Lung (tissue), 12 donors: Measurements from ENCODE around the gene EBF3. TPM values are rescaled to one million over a fixed set of nuclear protein-coding genes. Genes with fewer than 3 reads are reported as not detected.
A peak's percentile ranks its signal among the peaks of the same experiment; 100 is the strongest.

Experiments
- ATAC-seq: fragments of 200-7000 bp; cut with Tn5 transposase; one replicate; pipeline ENCODE4 v1.9.1; 2020; ENCODE audit warnings: moderate number of reproducible peaks; ENCODE audit not compliant: insufficient read depth, low FRiP score
- DNase-seq, 3 donors: peaks; one replicate each; pipeline ENCODE4 v3.0.0-alpha.2; 2013 to 2017
- H3K27ac ChIP-seq, 2 donors: one replicate each; pipeline ENCODE4 v1.5.1; 2013; ENCODE audit warnings: mild to moderate bottlenecking in 2 of 2, moderate library complexity in 2 of 2, control low read depth in 1 of 2, inconsistent platforms in 1 of 2, low read depth in 1 of 2, low read length in 1 of 2
- H3K27me3 ChIP-seq, 3 donors: one replicate each; pipeline ENCODE4 v1.5.1; 2013; ENCODE audit warnings: low read length in 2 of 3; ENCODE audit not compliant: control insufficient read depth in 3 of 3, insufficient read depth in 3 of 3
- H3K36me3 ChIP-seq, 4 donors: one replicate each; pipeline ENCODE4 v1.5.1; 2013; ENCODE audit warnings: low read length in 4 of 4, mild to moderate bottlenecking in 1 of 4, moderate library complexity in 1 of 4; ENCODE audit not compliant: control insufficient read depth in 4 of 4, insufficient read depth in 4 of 4
- H3K4me1 ChIP-seq, 5 donors: one replicate each; pipeline ENCODE4 v1.5.1; 2013; ENCODE audit warnings: low read length in 5 of 5, mild to moderate bottlenecking in 2 of 5, moderate library complexity in 1 of 5; ENCODE audit not compliant: control insufficient read depth in 5 of 5, insufficient read depth in 5 of 5
- H3K4me3 ChIP-seq: one replicate; pipeline ENCODE4 v1.5.1; 2013; ENCODE audit warnings: mild to moderate bottlenecking, control low read depth, moderate library complexity
- H3K9ac ChIP-seq, 2 donors: one replicate each; pipeline ENCODE4 v1.5.1; 2013; ENCODE audit warnings: low read length in 2 of 2, control low read depth in 1 of 2; ENCODE audit not compliant: insufficient read depth in 1 of 2
- H3K9me3 ChIP-seq, 4 donors: one replicate each; pipeline ENCODE4 v1.5.1; 2013; ENCODE audit warnings: low read length in 3 of 4, mild to moderate bottlenecking in 1 of 4, moderate library complexity in 1 of 4; ENCODE audit not compliant: control insufficient read depth in 4 of 4, insufficient read depth in 3 of 4
- WGBS, 2 donors: extraction: QIAGEN DNeasy Blood & Tissue Kit; methylation state at CpG; one replicate each; pipeline ENCODE4 v1.1.7; 2013; 5-methylcytosine and 5-hydroxymethylcytosine counted together
- polyA plus RNA-seq, 2 donors: library from polyadenylated mRNA; stranded (reverse); fragments of 200-250 nt; gene quantifications; one replicate each; pipeline ENCODE4 v1.2.1, GENCODE V29; 2013
- total RNA-seq, 2 donors: library from RNA; depleted of rRNA in 1 of 2; stranded (reverse); fragments of >200 nt in 1 of 2; gene quantifications; one replicate each; pipeline ENCODE4 v1.2.1, GENCODE V29; 2014 to 2021
- TF ChIP-seq, protein P1 (sequence below): IDR thresholded peaks from 2 replicates; pipeline ENCODE4 v1.5.1; 2012; ENCODE audit warnings: mild to moderate bottlenecking; ENCODE audit errors: control extremely low read depth, extremely low read depth
- donor health status: control.
- donor health status: control.
- donor health status: Bipolar disorder and iron deficiency.
- donor health status: healthy.
- donor health status: DM: yes; HTN: yes; CAD: no.

The EBF3 gene
- total and polyA plus RNA-seq, 4 donors = 0.06 to 1.1 (median 0.08) TPM; not detected in 1

DNA sequence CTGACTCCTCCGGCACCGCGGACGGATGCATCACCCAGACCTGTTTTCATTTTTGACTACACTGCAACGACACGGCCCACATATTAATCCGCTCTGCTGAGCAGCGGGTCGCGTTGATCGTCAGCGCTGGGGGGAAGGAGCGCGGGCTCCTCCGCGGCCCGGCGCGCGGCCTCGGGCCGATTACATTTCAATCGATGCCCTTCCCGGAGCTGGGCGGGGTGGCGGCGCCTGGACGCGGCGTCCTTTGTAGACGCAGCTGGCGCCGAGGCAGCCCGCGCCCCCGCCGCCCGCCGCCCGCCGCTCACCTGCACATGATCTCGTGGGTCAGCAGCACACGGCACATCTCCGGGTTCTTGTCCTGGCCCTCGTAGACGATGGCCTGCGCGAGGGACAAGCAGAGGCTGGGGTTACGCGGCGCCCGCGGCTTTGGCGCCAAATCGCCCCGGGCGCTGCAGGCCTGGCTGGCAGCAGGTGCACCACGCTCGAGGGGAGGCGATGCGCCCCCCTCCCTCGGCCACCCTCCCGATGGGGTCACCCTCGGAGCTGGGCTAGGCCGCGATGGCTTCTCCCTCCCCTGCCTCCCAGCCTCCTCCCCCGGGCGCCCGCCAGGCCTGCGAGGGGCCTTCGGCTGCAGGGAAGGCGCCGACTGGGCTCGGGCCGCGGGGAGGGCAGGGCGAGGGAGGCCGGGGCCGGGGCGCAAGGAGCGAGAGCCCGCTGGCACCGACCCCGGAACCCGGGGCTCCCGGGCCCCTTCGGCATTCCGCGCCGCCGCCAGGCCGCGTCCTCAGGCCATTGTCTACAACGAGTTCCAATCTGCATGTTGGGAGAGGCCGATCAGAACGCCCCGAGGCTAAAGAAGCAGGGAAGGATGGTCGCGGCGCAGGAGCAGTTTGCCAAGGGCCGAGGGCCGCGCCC, 5.2 kb downstream of the EBF3 start:
- no peaks in the 10 kb centered on the region for H3K36me3 ChIP-seq
- ATAC-seq (no peak), DNase-seq (peak in 2 of 3 donors; percentile 2 to 20)
- WGBS, 2 donors = 3 to 5% methylated on average over 74 to 103 of the region's 103 CpGs
- H3K27ac ChIP-seq = peak overlapping the region in 1 of 2 donors; percentile 94
- H3K4me1 ChIP-seq = peaks cover 0 to 18% (median 0%) of the 10 kb centered on the region in 5 donors
- peaks cover 0 to 6% (median 0%) of the 10 kb centered on the region in 4 donors for H3K9me3 ChIP-seq
- no peak overlapping the region for H3K9ac ChIP-seq
- peaks cover 40 to 82% (median 81%) of the 10 kb centered on the region in 3 donors for H3K27me3 ChIP-seq
- no peak overlapping the region for H3K4me3 ChIP-seq
- TF ChIP-seq, protein P1, sequence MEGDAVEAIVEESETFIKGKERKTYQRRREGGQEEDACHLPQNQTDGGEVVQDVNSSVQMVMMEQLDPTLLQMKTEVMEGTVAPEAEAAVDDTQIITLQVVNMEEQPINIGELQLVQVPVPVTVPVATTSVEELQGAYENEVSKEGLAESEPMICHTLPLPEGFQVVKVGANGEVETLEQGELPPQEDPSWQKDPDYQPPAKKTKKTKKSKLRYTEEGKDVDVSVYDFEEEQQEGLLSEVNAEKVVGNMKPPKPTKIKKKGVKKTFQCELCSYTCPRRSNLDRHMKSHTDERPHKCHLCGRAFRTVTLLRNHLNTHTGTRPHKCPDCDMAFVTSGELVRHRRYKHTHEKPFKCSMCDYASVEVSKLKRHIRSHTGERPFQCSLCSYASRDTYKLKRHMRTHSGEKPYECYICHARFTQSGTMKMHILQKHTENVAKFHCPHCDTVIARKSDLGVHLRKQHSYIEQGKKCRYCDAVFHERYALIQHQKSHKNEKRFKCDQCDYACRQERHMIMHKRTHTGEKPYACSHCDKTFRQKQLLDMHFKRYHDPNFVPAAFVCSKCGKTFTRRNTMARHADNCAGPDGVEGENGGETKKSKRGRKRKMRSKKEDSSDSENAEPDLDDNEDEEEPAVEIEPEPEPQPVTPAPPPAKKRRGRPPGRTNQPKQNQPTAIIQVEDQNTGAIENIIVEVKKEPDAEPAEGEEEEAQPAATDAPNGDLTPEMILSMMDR = no peak

DNA sequence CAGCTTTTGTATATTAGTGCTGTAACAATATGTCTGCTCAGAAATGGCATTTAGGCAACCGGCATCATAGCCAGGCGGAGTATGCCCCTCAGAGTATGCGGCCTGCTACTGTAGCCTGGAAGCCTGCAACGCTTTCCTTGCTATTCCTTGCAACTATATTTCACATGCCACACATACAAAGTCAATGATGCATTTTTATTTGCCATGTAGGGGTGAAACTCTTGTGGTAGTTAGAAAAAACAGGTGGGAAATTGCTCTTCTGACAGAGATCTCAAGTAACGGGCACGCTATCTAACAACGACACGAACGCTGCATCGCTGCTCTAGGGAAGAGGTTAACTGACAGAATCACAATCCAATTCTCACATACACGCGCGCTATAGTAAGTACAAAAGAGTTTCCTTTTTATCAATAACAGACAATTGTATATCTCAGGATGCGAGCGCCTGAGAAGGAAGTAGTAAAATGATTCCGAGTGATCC, 5.9 kb downstream of the EBF3 start:
- H3K27me3 ChIP-seq = peaks cover 33 to 86% (median 83%) of the 10 kb centered on the region in 3 donors
- WGBS, 2 donors = 13 to 22% methylated on average over 16 of the region's 16 CpGs
- ATAC-seq = no peak
- no peaks in the 10 kb centered on the region for H3K36me3 ChIP-seq
- DNase-seq = peak; percentile 55 to 76 (median 72)
- peak overlapping the region in 1 of 2 donors; percentile 94 for H3K27ac ChIP-seq
- H3K4me1 ChIP-seq = peaks cover 0 to 13% (median 0%) of the 10 kb centered on the region in 5 donors
- H3K9ac ChIP-seq = no peak overlapping the region
- H3K9me3 ChIP-seq = peaks cover 0 to 6% (median 0%) of the 10 kb centered on the region in 4 donors
- TF ChIP-seq, protein P1 = no peak
- H3K4me3 ChIP-seq = no peak overlapping the region

DNA sequence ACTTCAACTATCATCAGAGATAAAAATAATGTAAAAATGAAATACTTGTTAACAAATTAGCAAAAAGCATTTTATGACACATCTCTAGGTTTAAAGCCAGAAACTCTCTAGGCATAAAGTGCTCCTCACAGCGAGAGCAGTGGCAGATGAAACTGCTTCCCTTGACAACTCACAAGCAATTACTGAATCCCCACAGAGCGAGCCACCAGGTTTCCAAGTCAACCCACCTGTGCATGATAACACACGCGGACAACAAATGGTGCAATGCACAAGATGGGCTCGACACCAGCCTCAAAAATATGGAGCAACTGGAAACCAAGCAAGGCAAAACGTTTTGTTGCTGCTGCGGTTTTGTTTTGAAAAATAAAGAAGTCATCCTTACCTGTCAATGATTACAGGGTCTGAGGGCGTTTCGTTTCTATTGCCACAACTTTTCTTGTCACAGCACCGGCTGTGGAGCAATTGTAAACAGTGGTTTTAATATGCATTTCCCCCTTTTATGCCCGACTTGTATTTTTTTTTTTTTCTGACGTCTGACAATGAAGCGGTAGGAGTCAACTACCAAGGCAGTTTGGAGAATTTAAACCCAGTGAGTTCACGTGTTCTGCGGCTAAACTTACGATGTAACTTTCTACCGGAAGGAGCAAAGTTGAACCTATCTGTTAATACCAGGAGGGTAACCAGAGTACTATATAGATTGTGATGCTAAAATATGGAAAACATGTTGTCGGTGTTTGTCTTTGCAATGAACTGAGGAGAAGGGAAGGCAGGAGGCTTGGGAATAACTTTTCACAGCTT, 7.0 kb downstream of the EBF3 start:
- Histone ChIP-seq H3K9ac (no peak overlapping the region), H3K4me1 (peaks cover 0 to 10% (median 0%) of the 10 kb centered on the region in 5 donors), H3K9me3 (peaks cover 0 to 6% (median 0%) of the 10 kb centered on the region in 4 donors), H3K27me3 (peaks cover 30 to 84% (median 84%) of the 10 kb centered on the region in 3 donors), H3K36me3 (no peaks in the 10 kb centered on the region), H3K27ac (peak overlapping the region in 1 of 2 donors; percentile 48), H3K4me3 (no peak overlapping the region)
- 13 to 21% methylated on average over 18 of the region's 18 CpGs for WGBS, 2 donors
- ATAC-seq (no peak), DNase-seq (peak in 2 of 3 donors; percentile 1 to 4)
- TF ChIP-seq, protein P1 = no peak
